Glutamatergic neuron (in vitro differentiated cells): ENCODE data around the gene RREB1. TPM values are rescaled to one million over a fixed set of nuclear protein-coding genes. Genes with fewer than 3 reads are reported as not detected.

Experiments
- DNase-seq: peaks from one replicate; pipeline ENCODE4 v3.0.0; 2022
- H3K27ac Mint-ChIP-seq: one replicate; pipeline ENCODE4 v1.8.0; 2020; ENCODE audit warnings: mild to moderate bottlenecking, mixed read lengths, inconsistent platforms; ENCODE audit not compliant: unreplicated experiment
- H3K27me3 Mint-ChIP-seq: one replicate; pipeline ENCODE4 v1.8.0; 2020; ENCODE audit warnings: mild to moderate bottlenecking, moderate library complexity, mixed read lengths, inconsistent platforms; ENCODE audit not compliant: unreplicated experiment
- H3K36me3 Mint-ChIP-seq: one replicate; pipeline ENCODE4 v1.8.0; 2020; ENCODE audit warnings: mild to moderate bottlenecking, mixed read lengths, inconsistent platforms; ENCODE audit not compliant: unreplicated experiment
- H3K4me1 Mint-ChIP-seq: one replicate; pipeline ENCODE4 v1.8.0; 2020; ENCODE audit warnings: mild to moderate bottlenecking, low read depth, mixed read lengths, inconsistent platforms; ENCODE audit not compliant: unreplicated experiment
- H3K4me3 Mint-ChIP-seq: one replicate; pipeline ENCODE4 v1.8.0; 2020; ENCODE audit warnings: mild to moderate bottlenecking, mixed read lengths, inconsistent platforms; ENCODE audit not compliant: unreplicated experiment
- H3K9me3 Mint-ChIP-seq: one replicate; pipeline ENCODE4 v1.8.0; 2020; ENCODE audit warnings: mild to moderate bottlenecking, moderate library complexity, mixed read lengths, inconsistent platforms; ENCODE audit not compliant: unreplicated experiment
- total RNA-seq: library from RNA; stranded (reverse); fragmentation: NEBNext Ultra II Directional; extraction: Animal tissue kit (Norgen Biotek cat#: 25700); gene quantifications from one replicate; pipeline ENCODE4 v1.2.1, GENCODE V29; 2021; ENCODE audit not compliant: unreplicated experiment
- TF ChIP-seq, protein P1 (sequence below): fragments of 200-600 bp; sonication (generic); IDR thresholded peaks from one replicate; pipeline ENCODE4 v1.5.0; 2021; ENCODE audit not compliant: partially characterized antibody, unreplicated experiment

RREB1 gene
- total RNA-seq, 1 donor from 2014 or later, result 3.4 TPM

DNA sequence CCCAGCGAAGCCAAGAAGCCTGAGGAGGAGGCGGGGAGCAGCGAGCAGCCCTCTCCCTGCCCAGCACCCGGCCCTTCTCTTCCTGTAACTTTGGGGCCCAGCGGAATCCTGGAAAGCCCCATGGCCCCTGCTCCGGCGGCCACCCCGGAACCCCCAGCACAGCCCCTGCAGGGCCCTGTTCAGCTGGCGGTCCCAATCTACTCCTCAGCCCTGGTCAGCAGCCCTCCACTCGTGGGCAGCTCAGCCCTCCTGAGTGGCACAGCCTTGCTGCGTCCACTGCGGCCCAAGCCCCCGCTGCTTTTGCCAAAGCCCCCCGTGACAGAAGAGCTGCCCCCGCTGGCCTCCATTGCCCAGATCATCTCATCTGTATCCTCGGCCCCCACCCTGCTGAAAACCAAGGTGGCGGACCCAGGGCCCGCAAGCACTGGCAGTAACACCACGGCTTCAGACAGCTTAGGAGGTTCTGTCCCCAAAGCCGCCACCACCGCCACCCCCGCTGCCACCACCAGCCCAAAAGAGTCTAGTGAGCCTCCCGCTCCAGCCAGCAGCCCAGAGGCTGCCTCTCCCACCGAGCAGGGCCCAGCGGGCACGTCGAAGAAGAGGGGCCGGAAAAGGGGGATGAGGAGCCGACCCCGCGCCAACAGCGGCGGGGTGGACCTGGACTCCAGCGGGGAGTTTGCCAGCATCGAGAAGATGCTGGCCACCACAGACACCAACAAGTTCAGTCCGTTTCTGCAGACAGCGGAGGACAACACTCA is 123.4 kb downstream of the RREB1 start:
- Mint-ChIP-seq H3K9me3 (no peaks in the 10 kb centered on the region), H3K27me3 (no peaks in the 10 kb centered on the region), H3K4me1 (no peaks in the 10 kb centered on the region), H3K27ac (no peak overlapping the region), H3K36me3 (no peaks in the 10 kb centered on the region), H3K4me3 (no peak overlapping the region)
- TF ChIP-seq, protein P1, sequence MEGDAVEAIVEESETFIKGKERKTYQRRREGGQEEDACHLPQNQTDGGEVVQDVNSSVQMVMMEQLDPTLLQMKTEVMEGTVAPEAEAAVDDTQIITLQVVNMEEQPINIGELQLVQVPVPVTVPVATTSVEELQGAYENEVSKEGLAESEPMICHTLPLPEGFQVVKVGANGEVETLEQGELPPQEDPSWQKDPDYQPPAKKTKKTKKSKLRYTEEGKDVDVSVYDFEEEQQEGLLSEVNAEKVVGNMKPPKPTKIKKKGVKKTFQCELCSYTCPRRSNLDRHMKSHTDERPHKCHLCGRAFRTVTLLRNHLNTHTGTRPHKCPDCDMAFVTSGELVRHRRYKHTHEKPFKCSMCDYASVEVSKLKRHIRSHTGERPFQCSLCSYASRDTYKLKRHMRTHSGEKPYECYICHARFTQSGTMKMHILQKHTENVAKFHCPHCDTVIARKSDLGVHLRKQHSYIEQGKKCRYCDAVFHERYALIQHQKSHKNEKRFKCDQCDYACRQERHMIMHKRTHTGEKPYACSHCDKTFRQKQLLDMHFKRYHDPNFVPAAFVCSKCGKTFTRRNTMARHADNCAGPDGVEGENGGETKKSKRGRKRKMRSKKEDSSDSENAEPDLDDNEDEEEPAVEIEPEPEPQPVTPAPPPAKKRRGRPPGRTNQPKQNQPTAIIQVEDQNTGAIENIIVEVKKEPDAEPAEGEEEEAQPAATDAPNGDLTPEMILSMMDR, result no peak
- no peak for DNase-seq

DNA sequence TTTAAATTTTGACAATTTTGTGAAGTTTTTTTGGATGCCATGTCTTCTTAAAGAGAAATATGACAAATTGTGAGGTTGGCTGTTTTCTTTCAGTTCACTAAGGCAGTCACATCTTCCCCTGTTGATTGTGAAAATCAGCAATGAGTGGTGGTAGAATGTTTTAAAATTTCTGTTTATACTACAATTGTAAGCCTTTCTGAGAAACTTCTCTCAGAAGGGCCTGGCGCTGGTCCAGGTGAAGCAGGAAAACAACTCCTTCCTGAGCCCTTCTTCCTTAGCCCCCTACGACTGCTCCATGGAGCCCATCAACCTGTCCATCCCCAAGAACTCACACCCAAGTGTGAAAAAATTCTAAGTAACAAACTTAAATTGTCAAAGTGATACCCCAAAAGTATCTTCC is 124.6 kb downstream of the RREB1 start:
- Mint-ChIP-seq H3K4me3 (no peak overlapping the region), H3K27me3 (no peaks in the 10 kb centered on the region), H3K27ac (no peak overlapping the region), H3K36me3 (no peaks in the 10 kb centered on the region), H3K4me1 (no peaks in the 10 kb centered on the region), H3K9me3 (no peaks in the 10 kb centered on the region)
- DNase-seq, result no peak
- TF ChIP-seq, protein P1, result no peak

DNA sequence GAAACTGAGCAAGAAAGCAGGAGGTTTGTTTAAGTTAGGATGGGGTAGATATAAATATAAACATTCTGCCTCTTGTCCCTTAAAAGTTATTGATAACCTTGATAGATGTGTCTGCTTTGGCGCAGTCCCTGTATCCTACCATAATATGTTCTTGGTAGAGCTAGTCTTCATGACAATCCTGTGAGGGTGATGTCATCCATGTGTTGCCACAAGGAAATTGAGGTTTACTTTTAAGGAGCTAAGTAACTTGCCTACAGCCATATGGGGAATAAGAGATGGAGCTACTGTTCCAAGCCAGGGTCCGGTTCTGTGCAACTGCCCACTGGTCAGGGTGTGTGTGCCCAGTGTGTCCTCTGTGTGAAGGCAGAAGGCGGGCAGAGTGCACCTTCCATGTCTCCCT is 126.8 kb downstream of the RREB1 start:
- H3K36me3 Mint-ChIP-seq, result no peaks in the 10 kb centered on the region
- no peak overlapping the region for H3K27ac Mint-ChIP-seq
- DNase-seq, result no peak
- H3K9me3 Mint-ChIP-seq, result no peaks in the 10 kb centered on the region
- TF ChIP-seq, protein P1, result no peak
- peaks cover 2% of the 10 kb centered on the region for H3K4me1 Mint-ChIP-seq
- H3K4me3 Mint-ChIP-seq, result no peak overlapping the region
- H3K27me3 Mint-ChIP-seq, result no peaks in the 10 kb centered on the region

DNA sequence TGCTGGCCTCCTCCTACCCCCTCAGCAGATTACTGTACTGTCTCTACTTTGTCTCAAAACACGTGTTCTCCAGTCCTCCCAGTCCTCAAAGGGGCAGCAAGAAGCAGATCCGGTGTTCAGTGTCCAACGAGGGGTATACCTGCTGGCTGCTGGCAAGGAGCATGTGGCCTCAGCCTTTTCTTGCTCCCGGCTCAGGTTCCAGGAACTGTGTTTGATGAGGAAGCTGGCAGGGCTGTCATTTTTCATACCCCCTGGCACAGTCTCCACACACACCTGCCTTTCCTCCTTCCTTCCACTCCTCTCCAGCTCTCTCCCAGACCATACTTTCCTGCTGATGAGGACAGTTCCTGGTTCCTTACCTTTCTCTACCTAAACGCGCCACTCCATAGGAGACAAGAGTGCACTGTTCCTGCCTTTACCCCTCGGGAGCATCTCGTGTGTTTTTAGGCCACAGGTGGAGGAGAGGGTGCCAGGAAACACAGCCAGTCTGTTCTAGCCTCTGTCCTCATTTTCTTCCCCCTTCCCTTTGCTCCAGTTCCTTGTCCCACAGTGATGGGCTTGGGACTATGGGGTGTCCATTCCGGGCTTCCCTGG is 128.0 kb downstream of the RREB1 start:
- Mint-ChIP-seq H3K27me3 (no peaks in the 10 kb centered on the region), H3K9me3 (no peaks in the 10 kb centered on the region), H3K36me3 (no peaks in the 10 kb centered on the region), H3K27ac (no peak overlapping the region), H3K4me1 (peaks cover 7% of the 10 kb centered on the region), H3K4me3 (no peak overlapping the region)
- no peak for DNase-seq
- TF ChIP-seq, protein P1, result no peak

DNA sequence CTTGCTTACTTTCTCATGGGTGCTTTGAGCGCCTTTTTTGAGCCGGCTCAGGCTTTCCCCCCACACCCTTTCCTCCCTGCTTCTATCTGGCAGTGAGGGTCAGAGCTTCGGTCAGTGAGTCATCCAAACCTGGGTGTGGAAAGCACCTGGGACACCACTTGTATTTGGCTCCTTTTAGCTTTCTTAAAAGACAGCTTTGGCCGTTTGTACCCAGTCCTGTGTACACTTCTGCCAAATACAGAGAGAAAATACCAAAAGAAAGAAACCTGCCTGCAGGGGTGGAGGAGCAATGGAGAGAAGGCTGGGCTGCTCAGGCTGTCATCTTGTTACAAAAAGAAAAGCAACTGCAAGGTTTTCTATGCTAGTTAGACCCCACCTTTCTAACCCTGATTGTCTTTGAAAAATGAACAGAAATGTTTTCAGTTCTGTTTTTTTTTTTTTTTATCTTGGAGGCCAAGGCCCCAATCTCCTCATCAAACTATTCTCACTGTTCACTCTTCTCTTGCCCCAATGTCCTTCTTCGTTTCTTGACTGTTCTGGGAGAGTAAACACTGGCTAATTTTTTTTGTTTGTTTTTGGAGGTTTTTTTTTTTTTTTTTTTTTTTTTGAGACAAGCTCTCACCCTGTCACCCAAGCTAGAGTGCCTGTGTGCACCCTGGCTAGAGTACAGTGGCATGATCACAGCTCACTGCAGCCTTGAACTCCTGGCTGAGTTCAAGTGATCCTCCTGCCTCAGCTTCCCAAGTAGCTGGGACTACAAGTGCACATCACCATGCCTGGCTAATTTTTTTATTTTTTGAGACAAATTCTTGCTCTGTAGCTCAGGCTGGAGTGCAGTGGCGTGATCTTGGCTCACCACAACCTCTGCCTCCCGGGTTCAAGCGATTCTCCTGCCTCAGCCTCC is 128.8 kb downstream of the RREB1 start:
- H3K4me1 Mint-ChIP-seq, result peaks cover 10% of the 10 kb centered on the region
- H3K9me3 Mint-ChIP-seq, result no peaks in the 10 kb centered on the region
- no peak overlapping the region for H3K27ac Mint-ChIP-seq
- no peaks in the 10 kb centered on the region for H3K27me3 Mint-ChIP-seq
- no peak overlapping the region for H3K4me3 Mint-ChIP-seq
- DNase-seq, result no peak
- H3K36me3 Mint-ChIP-seq, result no peaks in the 10 kb centered on the region
- TF ChIP-seq, protein P1, result no peak
